GM12878 (cell line): ENCODE measurements around the gene TDRD9. TPM values are rescaled to one million over a fixed set of nuclear protein-coding genes. Genes with fewer than 3 reads are reported as not detected.

Experiments
- ATAC-seq: fragments of 200-7000 bp; cut with Tn5 transposase; 3 replicates; pipeline ENCODE4 v1.9.1; 2020; ENCODE audit warnings: mild to moderate bottlenecking, moderate library complexity
- BruUV-seq: library from RNA; stranded (reverse); fragments of 400-500 nt; replicated peaks from 2 replicates; lab custom pipeline; 2021; lab: Mats Ljungman, UMichigan
- CTCF ChIA-PET: fragments of 300-600 bp; sonication (Branson Sonifier 250); formaldehyde crosslinking; extraction: SDS; loops from one replicate; lab custom pipeline; 2021; ENCODE audit warnings: inconsistent platforms; lab: Yijun Ruan, JAX
- POLR2A ChIA-PET: fragments of 350-600 bp; formaldehyde crosslinking; extraction: SDS; loops from one replicate; lab custom pipeline; 2021; ENCODE audit warnings: inconsistent platforms; lab: Charles Lee
- RAD21 ChIA-PET: fragments of 300-600 bp; sonication (Branson Sonifier 250); formaldehyde crosslinking; loops from one replicate; lab custom pipeline; 2023; ENCODE audit warnings: antibody characterized with exemption; ENCODE audit not compliant: unreplicated experiment; lab: Charles Lee
- SMC1A ChIA-PET: fragments of 300-600 bp; sonication (Branson Sonifier 250); formaldehyde crosslinking; loops from one replicate; lab custom pipeline; 2023; ENCODE audit not compliant: unreplicated experiment, uncharacterized antibody; lab: Charles Lee
- DNase-seq: peaks from one replicate; pipeline ENCODE4 v3.0.0-alpha.2; 2011; ENCODE audit warnings: low read depth, low spot score
- FAIRE-seq: peaks from 3 replicates; lab custom pipeline; 2011; peaks lifted over from hg19 to GRCh38; lab: Jason Lieb, UNC
- H2AFZ ChIP-seq: 2 replicates; pipeline ENCODE4 v1.6.0; 2011; ENCODE audit warnings: low read depth, low read length, control low read depth; ENCODE audit not compliant: control insufficient read depth
- H3K27ac ChIP-seq: 2 replicates; pipeline ENCODE4 v1.5.1; 2011; ENCODE audit warnings: control low read depth; ENCODE audit not compliant: control insufficient read depth, insufficient read depth
- H3K27me3 ChIP-seq, 2 experiments: replicated peaks in 1 of 2; 2 replicates each; pipeline versions ENCODE4 v1.6.0 to v1.6.1; 2011; ENCODE audit warnings: low read length in 1 of 2; ENCODE audit not compliant: control insufficient read depth in 2 of 2, insufficient read depth in 2 of 2
- H3K36me3 ChIP-seq, 2 experiments: 2 replicates each; pipeline ENCODE4 v1.5.1; 2011; ENCODE audit warnings: low read length in 1 of 2; ENCODE audit not compliant: control insufficient read depth in 2 of 2, insufficient read depth in 2 of 2
- H3K4me1 ChIP-seq: 2 replicates; pipeline ENCODE4 v1.6.1; 2011; ENCODE audit warnings: mild to moderate bottlenecking, low read length, moderate library complexity, mixed read lengths; ENCODE audit not compliant: control insufficient read depth, insufficient read depth
- H3K4me2 ChIP-seq: 2 replicates; pipeline ENCODE4 v1.6.0; 2011; ENCODE audit warnings: control low read depth; ENCODE audit not compliant: control insufficient read depth, insufficient read depth
- H3K4me3 ChIP-seq: fragments of 200-600 bp; sonication (generic); 2 replicates; pipeline ENCODE4 v1.5.1; 2016
- H3K79me2 ChIP-seq: 2 replicates; pipeline ENCODE4 v1.6.0; 2011; ENCODE audit warnings: low read length; ENCODE audit not compliant: control insufficient read depth, insufficient read depth
- H3K9ac ChIP-seq: 2 replicates; pipeline ENCODE4 v1.8.0; 2011; ENCODE audit warnings: low read length, control low read depth, mixed read lengths; ENCODE audit not compliant: control insufficient read depth, insufficient read depth
- H3K9me3 ChIP-seq: replicated peaks from 3 replicates; pipeline ENCODE4 v1.5.1; 2011; ENCODE audit warnings: mild to moderate bottlenecking, low read length; ENCODE audit not compliant: control insufficient read depth, insufficient read depth
- H4K20me1 ChIP-seq: 2 replicates; pipeline ENCODE4 v1.6.0; 2011; ENCODE audit not compliant: control insufficient read depth, insufficient read depth
- CBX3 ChIP-seq: fragments of 200-600 bp; sonication (generic); IDR thresholded peaks from 2 replicates; pipeline ENCODE4 v1.6.1; 2016; ENCODE audit warnings: low read depth, borderline replicate concordance
- EZH2 ChIP-seq: IDR thresholded peaks from 2 replicates; pipeline ENCODE4 v1.6.1; 2012; ENCODE audit warnings: low read depth, mild to moderate bottlenecking, control low read depth, inconsistent platforms, low read length, borderline replicate concordance; ENCODE audit not compliant: control insufficient read depth
- GATAD2B ChIP-seq: fragments of 450-650 bp; conservative IDR thresholded peaks from 2 replicates; pipeline ENCODE4 v1.6.1; 2017; ENCODE audit warnings: low read depth, mild to moderate bottlenecking, moderate library complexity
- HSF1 ChIP-seq: fragments of 150-350 bp; IDR thresholded peaks from 2 replicates; pipeline ENCODE4 v1.6.1; 2014; ENCODE audit warnings: mild to moderate bottlenecking, low read depth, low read length
- JUNB ChIP-seq: IDR thresholded peaks from 2 replicates; pipeline ENCODE4 v1.6.1; 2016; ENCODE audit warnings: antibody characterized with exemption, mild to moderate bottlenecking
- KAT2A ChIP-seq: conservative IDR thresholded peaks from 2 replicates; pipeline ENCODE4 v1.6.1; 2011; ENCODE audit warnings: low read depth, low read length; ENCODE audit not compliant: control insufficient read depth
- KDM1A ChIP-seq: fragments of 200-600 bp; sonication (generic); IDR thresholded peaks from 2 replicates; pipeline ENCODE4 v1.6.1; 2016; ENCODE audit warnings: borderline replicate concordance
- MXI1 ChIP-seq: fragments of 150-350 bp; IDR thresholded peaks from 2 replicates; pipeline ENCODE4 v1.6.1; 2011; ENCODE audit warnings: low read depth, mild to moderate bottlenecking, inconsistent platforms, low read length, improper control_type of control experiment
- NFIC ChIP-seq: IDR thresholded peaks from 2 replicates; pipeline ENCODE4 v1.6.1; 2012; ENCODE audit warnings: low read depth, mild to moderate bottlenecking, inconsistent platforms, low read length, moderate library complexity
- PBX3 ChIP-seq: IDR thresholded peaks from 2 replicates; pipeline ENCODE4 v1.6.1; 2011; ENCODE audit warnings: mild to moderate bottlenecking, low read depth, low read length, moderate library complexity; ENCODE audit not compliant: insufficient replicate concordance
- SMAD1 ChIP-seq: fragments of 450-650 bp; IDR thresholded peaks from 2 replicates; pipeline ENCODE4 v1.6.1; 2018; ENCODE audit warnings: mild to moderate bottlenecking, low read depth; ENCODE audit not compliant: partially characterized antibody
- SREBF2 ChIP-seq: IDR thresholded peaks from 2 replicates; pipeline ENCODE4 v1.6.1; 2012; ENCODE audit warnings: mild to moderate bottlenecking, low read length
- SUZ12 ChIP-seq: fragments of 200-600 bp; sonication (generic); IDR thresholded peaks from one replicate; pipeline ENCODE4 v1.6.1; 2018; ENCODE audit warnings: antibody characterized with exemption, mild to moderate bottlenecking; ENCODE audit not compliant: unreplicated experiment
- USF1 ChIP-seq: IDR thresholded peaks from 2 replicates; pipeline ENCODE4 v1.6.1; 2011; ENCODE audit warnings: borderline replicate concordance, low read depth, mild to moderate bottlenecking, moderate library complexity, mixed read lengths, low read length; ENCODE audit not compliant: insufficient read depth; ENCODE audit errors: extremely low read length
- WRNIP1 ChIP-seq: IDR thresholded peaks from 2 replicates; pipeline ENCODE4 v1.6.1; 2011; ENCODE audit warnings: low read depth, low read length, improper control_type of control experiment, borderline replicate concordance
- ZBTB11 ChIP-seq: fragments of 450-650 bp; formaldehyde crosslinking; IDR thresholded peaks from 2 replicates; pipeline ENCODE4 v1.5.0; 2022; ENCODE audit warnings: mild to moderate bottlenecking, missing genetic modification characterization
- ZNF622 ChIP-seq: fragments of 450-650 bp; IDR thresholded peaks from 2 replicates; pipeline ENCODE4 v1.6.1; 2017; ENCODE audit warnings: mild to moderate bottlenecking, inconsistent platforms
- WGBS: methylation state at CpG from one replicate; pipeline ENCODE4 v1.1.6; 2016; ENCODE audit warnings: low lambda C conversion rate; ENCODE audit not compliant: insufficient replicate concordance, insufficient coverage; ENCODE audit errors: missing lambda C conversion rate; 5-methylcytosine and 5-hydroxymethylcytosine counted together
- in situ Hi-C: fragments of 300-500 bp; cut with MboI; formaldehyde crosslinking; loops from 9 replicates; pipeline ENCODE4 v1.14.3; 2018; ENCODE audit warnings: mixed read lengths
- intact Hi-C: fragments of 100-400 bp; cut with micrococcal nuclease; formaldehyde crosslinking; loops from one replicate; pipeline ENCODE4 v1.14.2; 2022; ENCODE audit not compliant: unreplicated experiment
- polyA plus RNA-seq, 11 experiments: library from polyadenylated mRNA; depleted of rRNA in 4 of 11; unstranded in 6 of 11; stranded (reverse) in 5 of 11; fragments of >200 nt; fragmentation: Nextera tagmentation in 4 of 11; fragmentation: Illumina TruSeq in 1 of 11; extraction: Ambion mirVana in 4 of 11; extraction: Trizol in 1 of 11; gene quantifications; 1 replicate in 1 of 11; 2 replicates in 10 of 11; pipeline versions ENCODE4 v1.2.1 to v1.2.3, GENCODE V29; 2011 to 2016; ENCODE audit warnings: inconsistent platforms in 2 of 11, missing spikeins in 2 of 11, low read depth in 1 of 11
- total RNA-seq, 4 experiments: library from RNA; depleted of rRNA in 3 of 4; stranded (reverse); fragments of >200 nt in 3 of 4; fragmentation: Illumina TruSeq in 1 of 4; extraction: Trizol in 1 of 4; gene quantifications; 2 replicates each; pipeline versions ENCODE4 v1.2.1 to v1.2.3, GENCODE V29; 2013 to 2021

The TDRD9 gene
- total and polyA plus RNA-seq, 10 of the 15 experiments (the other 5 are each of a cell fraction or from before 2014, with no cell fraction given), result 0.12 TPM; not detected in 9

- intact Hi-C loops, result no loop called here
- H3K4me2 ChIP-seq, result no peak overlapping the region
- ATAC-seq, result no peak
- no peak overlapping the region for H3K27ac ChIP-seq
- CTCF ChIA-PET, result interaction anchor here (0.9 to 1.0 kb wide), 2 partner anchors 15 to 95 kb away, joined by 3 read pairs; no protein-coding TSS in a partner anchor
- WGBS, result 27% methylated on average over 5 of the region's 5 CpGs
- SMC1A ChIA-PET, result interaction anchor here (0.7 kb wide), 1 partner anchor 36 kb away, joined by 3 read pairs; no protein-coding TSS in a partner anchor
- no TSS peak for BruUV-seq
- H3K79me2 ChIP-seq, result no peaks in the 10 kb centered on the region
- peaks cover 4 to 5% of the 10 kb centered on the region in 2 experiments; a peak in 3 of 4 replicates for H3K27me3 ChIP-seq
- no peaks in the 10 kb centered on the region for H3K9me3 ChIP-seq
- RAD21 ChIA-PET, result no interaction called here
- no peak for DNase-seq
- in situ Hi-C loops, result no loop called here
- H3K4me1 ChIP-seq, result no peaks in the 10 kb centered on the region
- H3K36me3 ChIP-seq, result no peaks in the 10 kb centered on the region
- no peaks in the 10 kb centered on the region for H4K20me1 ChIP-seq
- no peak for FAIRE-seq
- H3K9ac ChIP-seq, result no peak overlapping the region
- H2AFZ ChIP-seq, result no peak overlapping the region
- POLR2A ChIA-PET, result no interaction called here
- H3K4me3 ChIP-seq, result no peak overlapping the region
- TF ChIP-seq USF1 (no peak), KDM1A (no peak), SMAD1 (no peak), EZH2 (no peak), ZBTB11 (no peak), SREBF2 (no peak), MXI1 (no peak), GATAD2B (no peak), CBX3 (no peak), HSF1 (no peak), NFIC (no peak), KAT2A (no peak), PBX3 (no peak), WRNIP1 (no peak), SUZ12 (no peak), ZNF622 (no peak), JUNB (no peak)
These were observed 67.6 kb downstream of the TDRD9 start for GRCh38 chr14:103995876-103996275.
